GM23248 (cell line): ENCODE results near the gene CCDC77. TPM values are rescaled to one million over a fixed set of nuclear protein-coding genes. Genes with fewer than 3 reads are reported as not detected.

Experiments used
- DNase-seq: peaks from one replicate; pipeline ENCODE4 v3.0.0-alpha.2; 2015
- H2AFZ ChIP-seq: fragments of 200-600 bp; sonication (generic); 2 replicates; pipeline ENCODE4 v1.6.1; 2016; ENCODE audit warnings: antibody characterized with exemption
- H3F3A ChIP-seq: fragments of 200-600 bp; sonication (generic); 2 replicates; pipeline ENCODE4 v1.6.1; 2016; ENCODE audit warnings: mild to moderate bottlenecking, antibody characterized with exemption, mixed run types; ENCODE audit not compliant: insufficient read depth
- H3K27ac ChIP-seq: fragments of 200-600 bp; sonication (generic); 2 replicates; pipeline ENCODE4 v1.5.1; 2016; ENCODE audit warnings: mild to moderate bottlenecking
- H3K27me3 ChIP-seq: fragments of 200-600 bp; sonication (generic); replicated peaks from 2 replicates; pipeline ENCODE4 v1.6.1; 2016; ENCODE audit warnings: mild to moderate bottlenecking; ENCODE audit not compliant: insufficient read depth
- H3K36me3 ChIP-seq: fragments of 200-600 bp; sonication (generic); 2 replicates; pipeline ENCODE4 v1.6.1; 2016; ENCODE audit warnings: low read depth, mild to moderate bottlenecking
- H3K4me1 ChIP-seq: fragments of 200-600 bp; sonication (generic); 2 replicates; pipeline ENCODE4 v1.6.1; 2016; ENCODE audit warnings: mild to moderate bottlenecking; ENCODE audit not compliant: insufficient read depth
- H3K4me2 ChIP-seq: fragments of 200-600 bp; sonication (generic); one replicate; pipeline ENCODE4 v1.6.1; 2016; ENCODE audit warnings: mild to moderate bottlenecking; ENCODE audit not compliant: unreplicated experiment
- H3K4me3 ChIP-seq: fragments of 200-600 bp; sonication (generic); 2 replicates; pipeline ENCODE4 v1.5.1; 2016; ENCODE audit warnings: mild to moderate bottlenecking
- H3K79me2 ChIP-seq: fragments of 200-600 bp; sonication (generic); 2 replicates; pipeline ENCODE4 v1.6.1; 2016; ENCODE audit warnings: mild to moderate bottlenecking; ENCODE audit not compliant: insufficient read depth
- H3K9ac ChIP-seq: fragments of 200-600 bp; sonication (generic); 2 replicates; pipeline ENCODE4 v1.6.1; 2016; ENCODE audit warnings: mild to moderate bottlenecking
- H3K9me2 ChIP-seq: fragments of 200-600 bp; sonication (generic); 2 replicates; pipeline ENCODE4 v1.6.1; 2016; ENCODE audit warnings: mixed run types, mild to moderate bottlenecking, moderate library complexity; ENCODE audit not compliant: insufficient read depth
- H3K9me3 ChIP-seq: fragments of 200-600 bp; sonication (generic); one replicate; pipeline ENCODE4 v1.6.1; 2017; ENCODE audit warnings: low read depth
- H4K20me1 ChIP-seq: fragments of 200-600 bp; sonication (generic); 2 replicates; pipeline ENCODE4 v1.6.0; 2016; ENCODE audit not compliant: insufficient read depth
- EZH2 ChIP-seq: fragments of 200-600 bp; sonication (generic); IDR thresholded peaks from 2 replicates; pipeline ENCODE4 v1.6.1; 2018; ENCODE audit warnings: antibody characterized with exemption, mild to moderate bottlenecking; ENCODE audit not compliant: insufficient read depth, poor library complexity, severe bottlenecking
- EZH2phosphoT487 ChIP-seq: fragments of 200-600 bp; sonication (generic); IDR thresholded peaks from 2 replicates; pipeline ENCODE4 v1.6.1; 2018; ENCODE audit warnings: antibody characterized with exemption, moderate library complexity, mild to moderate bottlenecking, low read depth; ENCODE audit not compliant: insufficient read depth
- WGBS, 2 experiments: methylation state at CpG; one replicate each; pipeline ENCODE4 v1.1.6; 2015 to 2017; ENCODE audit warnings: low lambda C conversion rate in 2 of 2, low coverage in 1 of 2; ENCODE audit errors: missing lambda C conversion rate in 2 of 2; 5-methylcytosine and 5-hydroxymethylcytosine counted together
- in situ Hi-C: fragments of 300-500 bp; cut with MboI; formaldehyde crosslinking; loops from 2 replicates; pipeline ENCODE4 v1.15.0; 2020
- polyA plus RNA-seq: library from polyadenylated mRNA; unstranded; fragments of >200 nt; fragmentation: Nextera tagmentation; extraction: Ambion mirVana; gene quantifications from 2 replicates; pipeline ENCODE4 v1.2.1, GENCODE V29; 2016
- total RNA-seq: library from RNA; depleted of rRNA; stranded (reverse); fragments of >200 nt; shearing (Covaris generic); gene quantifications from 2 replicates; pipeline ENCODE4 v1.2.3, GENCODE V29; 2014; rRNA removed

The CCDC77 gene
- total and polyA plus RNA-seq, 2 experiments from 2014 or later, result 6.3 to 8.3 TPM

DNA sequence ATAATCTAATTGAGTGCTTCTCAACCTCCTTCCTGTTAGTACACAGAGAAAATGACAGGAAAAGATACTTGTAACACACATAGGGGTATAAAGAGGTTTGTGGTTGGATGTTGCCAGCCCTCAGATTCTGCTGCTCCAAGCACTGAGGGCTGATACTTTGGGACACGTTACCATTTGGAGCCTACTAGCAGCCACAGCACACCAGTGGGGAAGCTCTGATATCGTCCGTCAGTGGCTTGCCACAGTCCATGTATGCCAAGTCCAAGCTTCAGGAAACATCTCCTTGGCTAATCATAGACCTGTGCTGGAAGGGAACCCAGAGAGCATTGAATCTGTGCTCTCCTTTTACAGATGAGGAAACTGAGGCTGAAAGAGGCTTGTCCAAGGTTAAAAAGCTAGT, 80.6 kb downstream of the CCDC77 start:
- Histone ChIP-seq H3K79me2 (no peaks in the 10 kb centered on the region), H3F3A (no peaks in the 10 kb centered on the region), H3K27me3 (peaks cover 43% of the 10 kb centered on the region), H3K9me3 (no peaks in the 10 kb centered on the region), H3K36me3 (no peaks in the 10 kb centered on the region), H4K20me1 (no peaks in the 10 kb centered on the region), H3K4me3 (no peak overlapping the region), H2AFZ (no peak overlapping the region), H3K9ac (no peak overlapping the region), H3K4me2 (no peak overlapping the region), H3K27ac (no peak overlapping the region), H3K9me2 (no peaks in the 10 kb centered on the region), H3K4me1 (peaks cover 12% of the 10 kb centered on the region; the same call in 1 of the 2 replicates)
- in situ Hi-C loops, result no loop called here
- no peak for DNase-seq
- WGBS, 2 experiments, result 82 to 84% methylated on average over 3 of the region's 3 CpGs
- TF ChIP-seq EZH2phosphoT487 (no peak), EZH2 (no peak)

DNA sequence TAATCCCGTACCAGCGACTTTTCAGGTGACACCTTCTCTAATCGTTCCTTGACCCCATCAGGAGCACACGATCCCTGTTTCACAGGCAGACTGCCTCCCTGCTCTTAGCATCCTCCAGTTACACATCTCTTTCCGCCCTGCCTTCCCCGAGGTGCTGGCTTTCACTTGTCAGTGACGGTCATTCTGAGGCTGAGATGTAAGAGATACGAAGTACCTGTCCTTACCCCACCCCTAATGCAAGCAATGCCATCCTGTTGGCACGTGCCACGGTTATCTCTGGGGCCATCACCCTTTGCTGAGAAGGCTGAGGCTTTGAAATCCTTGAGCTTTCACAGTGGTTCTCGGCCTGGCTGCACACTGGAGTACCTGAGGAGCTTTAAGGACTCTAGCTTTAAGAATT, 82.7 kb downstream of the CCDC77 start:
- peaks cover 12% of the 10 kb centered on the region; the same call in 1 of the 2 replicates for H3K4me1 ChIP-seq
- no peak overlapping the region for H3K4me3 ChIP-seq
- no peak for DNase-seq
- no peaks in the 10 kb centered on the region for H3K79me2 ChIP-seq
- no peak overlapping the region for H3K9ac ChIP-seq
- in situ Hi-C loops, result no loop called here
- H3K27me3 ChIP-seq, result peaks cover 27% of the 10 kb centered on the region
- no peak overlapping the region for H3K4me2 ChIP-seq
- TF ChIP-seq EZH2phosphoT487 (no peak), EZH2 (no peak)
- H3K9me3 ChIP-seq, result no peaks in the 10 kb centered on the region
- WGBS, 2 experiments, result 41 to 46% methylated on average over 11 of the region's 11 CpGs
- no peak overlapping the region for H2AFZ ChIP-seq
- H3K36me3 ChIP-seq, result no peaks in the 10 kb centered on the region
- no peaks in the 10 kb centered on the region for H3K9me2 ChIP-seq
- H3K27ac ChIP-seq, result no peak overlapping the region
- H3F3A ChIP-seq, result 0 out of 2 replicates have a peak, but pooled peaks cover 7% of the 10 kb centered on the region
- no peaks in the 10 kb centered on the region for H4K20me1 ChIP-seq

DNA sequence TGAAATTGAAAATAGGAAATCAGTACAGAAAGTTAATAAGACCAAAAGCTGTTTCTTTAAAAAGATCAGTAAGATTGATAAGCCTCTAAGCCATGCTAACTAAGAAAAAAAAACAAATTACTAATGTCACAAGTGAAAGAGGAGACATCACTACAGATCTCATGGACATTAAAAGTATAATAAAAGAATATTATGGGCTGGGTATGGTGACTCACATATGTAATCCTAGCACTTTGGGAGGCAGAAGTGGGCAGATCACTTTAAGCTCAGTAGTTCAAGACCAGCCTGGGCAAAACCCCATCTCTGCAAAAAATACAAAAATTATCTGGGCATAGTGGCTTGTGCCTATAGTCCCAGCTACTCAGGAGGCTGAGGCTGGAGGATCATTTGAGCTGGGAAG, 88.8 kb downstream of the CCDC77 start:
- no peak for DNase-seq
- no peak overlapping the region for H3K9ac ChIP-seq
- in situ Hi-C loops, result no loop called here

More for the DNA sequence above, 88.8 kb downstream of the CCDC77 start:
- Histone ChIP-seq H3K27me3 (peaks cover 36% of the 10 kb centered on the region), H2AFZ (no peak overlapping the region), H3K36me3 (no peaks in the 10 kb centered on the region), H3K4me2 (no peak overlapping the region), H3K4me3 (no peak overlapping the region), H3K4me1 (no peaks in the 10 kb centered on the region), H3K9me2 (no peaks in the 10 kb centered on the region), H3F3A (0 out of 2 replicates have a peak, but pooled peaks cover 7% of the 10 kb centered on the region), H3K9me3 (no peaks in the 10 kb centered on the region), H3K27ac (no peak overlapping the region), H4K20me1 (no peaks in the 10 kb centered on the region), H3K79me2 (no peaks in the 10 kb centered on the region)
- TF ChIP-seq EZH2 (no peak), EZH2phosphoT487 (no peak)

Other genes with a start within 250 kb of the CCDC77 start
- not detected in 2 replicates for gene SLC6A12, start 187.5 kb upstream of the CCDC77 start, total RNA-seq
- gene SLC6A12, start 187.5 kb upstream of the CCDC77 start, polyA plus RNA-seq, result not detected in 2 replicates
- gene SLC6A13, start 138.8 kb upstream of the CCDC77 start, total RNA-seq, result not detected in 2 replicates
- gene SLC6A13, start 138.8 kb upstream of the CCDC77 start, polyA plus RNA-seq, result not detected in 2 replicates
- gene KDM5A, start 12.3 kb upstream of the CCDC77 start, total RNA-seq, result 25.1 and 60.2 TPM in 2 replicates
- 28.7 and 31.4 TPM in 2 replicates for gene KDM5A, start 12.3 kb upstream of the CCDC77 start, polyA plus RNA-seq
- gene B4GALNT3, start 58.3 kb downstream of the CCDC77 start, total RNA-seq, result 0.11 TPM in 1 of 2 replicates, not detected in the other
- gene B4GALNT3, start 58.3 kb downstream of the CCDC77 start, polyA plus RNA-seq, result 0.09 TPM in 1 of 2 replicates, not detected in the other